H1 (cell line): ENCODE data around the gene LRRC74A. TPM values are rescaled to one million over a fixed set of nuclear protein-coding genes. Genes with fewer than 3 reads are reported as not detected.

Source experiments
- CTCF ChIA-PET: fragments of 300-600 bp; sonication (Branson Sonifier 250); formaldehyde crosslinking; loops from one replicate; lab custom pipeline; 2021; ENCODE audit not compliant: partially characterized antibody; lab: Charles Lee
- POLR2A ChIA-PET: fragments of 300-600 bp; sonication (Branson Sonifier 250); formaldehyde crosslinking; loops from one replicate; lab custom pipeline; 2021; ENCODE audit warnings: inconsistent platforms; ENCODE audit not compliant: partially characterized antibody; lab: Charles Lee
- DNase-seq, 2 experiments: peaks; one replicate each; pipeline versions ENCODE4 v3.0.0 to v3.0.0-alpha.2; 2010 to 2022; ENCODE audit warnings: low spot score in 2 of 2, low read depth in 1 of 2, mixed read lengths in 1 of 2
- FAIRE-seq: peaks from 2 replicates; lab custom pipeline; 2011; peaks lifted over from hg19 to GRCh38; lab: Jason Lieb, UNC
- H2AFZ ChIP-seq: 2 replicates; pipeline ENCODE4 v1.8.1; 2012; ENCODE audit warnings: low read length, inconsistent platforms
- H2AK5ac ChIP-seq: 2 replicates; pipeline ENCODE4 v1.6.1; 2013; ENCODE audit warnings: low read depth, low read length
- H2BK120ac ChIP-seq: replicated peaks from 2 replicates; pipeline ENCODE3; 2013; ENCODE audit warnings: low read depth, low read length, inconsistent platforms
- H2BK12ac ChIP-seq: 2 replicates; pipeline ENCODE4 v1.6.1; 2013; ENCODE audit warnings: low read depth, low read length
- H2BK15ac ChIP-seq: 2 replicates; pipeline ENCODE4 v1.6.1; 2013; ENCODE audit warnings: low read length
- H2BK20ac ChIP-seq: 2 replicates; pipeline ENCODE4 v1.6.1; 2013; ENCODE audit warnings: low read length
- H2BK5ac ChIP-seq: 2 replicates; pipeline ENCODE4 v1.6.1; 2013; ENCODE audit warnings: low read depth, low read length
- H3K14ac ChIP-seq: 2 replicates; pipeline ENCODE4 v1.6.1; 2013; ENCODE audit warnings: inconsistent platforms; ENCODE audit not compliant: insufficient read length
- H3K18ac ChIP-seq: 2 replicates; pipeline ENCODE4 v1.6.1; 2013; ENCODE audit warnings: low read length; ENCODE audit errors: extremely low read depth
- H3K23ac ChIP-seq: 2 replicates; pipeline ENCODE4 v1.6.1; 2013; ENCODE audit warnings: inconsistent platforms; ENCODE audit not compliant: insufficient read length
- H3K23me2 ChIP-seq: 2 replicates; pipeline ENCODE4 v1.6.1; 2013; ENCODE audit warnings: low read depth, low read length
- H3K27ac ChIP-seq: 2 replicates; pipeline ENCODE4 v1.6.1; 2011; ENCODE audit warnings: low read depth, low read length, inconsistent platforms
- H3K27me3 ChIP-seq, 4 experiments: replicated peaks in 1 of 4; 1 replicate in 1 of 4; 2 replicates in 3 of 4; pipeline versions ENCODE4 v1.6.1 to v1.8.1; 2011 to 2013; ENCODE audit warnings: low read length in 3 of 4, mild to moderate bottlenecking in 3 of 4, inconsistent platforms in 2 of 4, mixed read lengths in 2 of 4, moderate library complexity in 1 of 4; ENCODE audit not compliant: control insufficient read depth in 3 of 4, insufficient read depth in 3 of 4; ENCODE audit errors: extremely low read depth in 1 of 4
- H3K36me3 ChIP-seq, 4 experiments: 2 replicates each; pipeline versions ENCODE4 v1.6.1 to v1.8.1; 2011 to 2013; ENCODE audit warnings: mild to moderate bottlenecking in 4 of 4, low read length in 3 of 4, moderate library complexity in 2 of 4, control low read depth in 1 of 4, inconsistent platforms in 1 of 4; ENCODE audit not compliant: insufficient read depth in 4 of 4, control insufficient read depth in 2 of 4
- H3K4ac ChIP-seq: replicated peaks from 2 replicates; pipeline ENCODE3; 2013; ENCODE audit warnings: low read length, low read depth, mixed read lengths, inconsistent platforms; ENCODE audit not compliant: insufficient read length
- H3K4me1 ChIP-seq, 4 experiments: replicated peaks in 1 of 4; 1 replicate in 1 of 4; 2 replicates in 3 of 4; pipeline versions ENCODE4 v1.6.1 to v1.8.1; 2011 to 2013; ENCODE audit warnings: low read length in 3 of 4, inconsistent platforms in 2 of 4, mixed read lengths in 1 of 4; ENCODE audit not compliant: insufficient read depth in 4 of 4, control insufficient read depth in 3 of 4
- H3K4me2 ChIP-seq, 2 experiments: 2 replicates each; pipeline versions ENCODE4 v1.6.1 to v1.8.1; 2011 to 2013; ENCODE audit warnings: low read depth in 2 of 2, low read length in 2 of 2, control low read depth in 1 of 2, inconsistent platforms in 1 of 2, mild to moderate bottlenecking in 1 of 2; ENCODE audit not compliant: insufficient read depth in 1 of 2
- H3K4me3 ChIP-seq, 4 experiments: fragments of 200-600, 300-600 bp in 1 of 4; sonication (generic), shearing (Covaris generic), sonication (Bioruptor Twin) in 1 of 4; 2 replicates each; pipeline versions ENCODE4 v1.5.1 to v1.8.1; 2011 to 2016; ENCODE audit warnings: low read length in 4 of 4, low read depth in 3 of 4, control low read depth in 2 of 4, inconsistent platforms in 2 of 4, mild to moderate bottlenecking in 2 of 4, mixed read lengths in 1 of 4, moderate library complexity in 1 of 4; ENCODE audit not compliant: insufficient read depth in 2 of 4; ENCODE audit errors: extremely low read depth in 1 of 4
- H3K56ac ChIP-seq: replicated peaks from 2 replicates; pipeline ENCODE3; 2013; ENCODE audit warnings: low read depth, mild to moderate bottlenecking, mixed read lengths, low read length, inconsistent platforms; ENCODE audit not compliant: insufficient read length
- H3K79me1 ChIP-seq: 2 replicates; pipeline ENCODE4 v1.6.1; 2013; ENCODE audit warnings: low read depth, low read length, control low read depth
- H3K79me2 ChIP-seq, 2 experiments: 2 replicates each; pipeline versions ENCODE4 v1.6.1 to v1.8.1; 2012 to 2013; ENCODE audit warnings: low read length in 2 of 2, mild to moderate bottlenecking in 2 of 2, inconsistent platforms in 1 of 2; ENCODE audit not compliant: insufficient read depth in 2 of 2, control insufficient read depth in 1 of 2
- H3K9ac ChIP-seq, 4 experiments: replicated peaks in 1 of 4; 1 replicate in 1 of 4; 2 replicates in 3 of 4; pipeline versions ENCODE4 v1.6.1 to v1.8.1; 2011 to 2013; ENCODE audit warnings: low read depth in 3 of 4, low read length in 3 of 4, control low read depth in 2 of 4, mild to moderate bottlenecking in 2 of 4, moderate library complexity in 2 of 4, inconsistent platforms in 1 of 4; ENCODE audit errors: extremely low read depth in 1 of 4
- H3K9me3 ChIP-seq, 2 experiments: 2 replicates each; pipeline versions ENCODE4 v1.6.1 to v1.8.1; 2012 to 2013; ENCODE audit warnings: mild to moderate bottlenecking in 2 of 2, moderate library complexity in 2 of 2, control low read depth in 1 of 2, inconsistent platforms in 1 of 2, low read depth in 1 of 2, low read length in 1 of 2, mixed read lengths in 1 of 2; ENCODE audit not compliant: insufficient read depth in 2 of 2
- H4K20me1 ChIP-seq, 2 experiments: replicated peaks in 1 of 2; 2 replicates each; pipeline versions ENCODE3 to v1.8.1; 2011 to 2013; ENCODE audit warnings: inconsistent platforms in 2 of 2, low read length in 2 of 2, mild to moderate bottlenecking in 1 of 2; ENCODE audit not compliant: insufficient read depth in 2 of 2, control insufficient read depth in 1 of 2
- H4K5ac ChIP-seq: 2 replicates; pipeline ENCODE4 v1.6.1; 2013; ENCODE audit warnings: low read length, low read depth, mixed read lengths, inconsistent platforms; ENCODE audit not compliant: insufficient read length
- H4K8ac ChIP-seq: 2 replicates; pipeline ENCODE4 v1.8.0; 2013; ENCODE audit warnings: mild to moderate bottlenecking, moderate library complexity, low read length, inconsistent platforms; ENCODE audit not compliant: insufficient read depth; ENCODE audit errors: extremely low read depth
- H4K91ac ChIP-seq: replicated peaks from 2 replicates; pipeline ENCODE3; 2013; ENCODE audit warnings: low read length, mixed read lengths, inconsistent platforms; ENCODE audit not compliant: insufficient read length
- EZH2 ChIP-seq: fragments of 200-600 bp; sonication (generic); IDR thresholded peaks from 2 replicates; pipeline ENCODE4 v1.7.1; 2012; ENCODE audit warnings: low read depth, mild to moderate bottlenecking, moderate library complexity, low read length, inconsistent platforms; ENCODE audit not compliant: severe bottlenecking
- FOSL1 ChIP-seq: IDR thresholded peaks from 2 replicates; pipeline ENCODE4 v1.6.1; 2011; ENCODE audit warnings: mild to moderate bottlenecking, low read depth, low read length, moderate library complexity; ENCODE audit not compliant: insufficient read depth
- POU5F1 ChIP-seq: IDR thresholded peaks from 2 replicates; pipeline ENCODE4 v1.6.1; 2011; ENCODE audit warnings: low read depth, mild to moderate bottlenecking, low read length, moderate library complexity
- TAF1 ChIP-seq: IDR thresholded peaks from 2 replicates; pipeline ENCODE4 v1.6.1; 2011; ENCODE audit warnings: mild to moderate bottlenecking, low read depth, low read length
- USF2 ChIP-seq: IDR thresholded peaks from 2 replicates; pipeline ENCODE4 v1.6.1; 2011; ENCODE audit warnings: low read length, improper control_type of control experiment
- YY1 ChIP-seq: IDR thresholded peaks from 2 replicates; pipeline ENCODE4 v1.6.1; 2011; ENCODE audit warnings: low read depth, mild to moderate bottlenecking, low read length
- WGBS, 2 experiments: shearing (Covaris generic) in 1 of 2; methylation state at CpG; one replicate each; pipeline versions ENCODE4 v1.1.6 to v1.1.7; 2013 to 2015; ENCODE audit warnings: low lambda C conversion rate in 2 of 2, mixed read lengths in 2 of 2, inconsistent platforms in 1 of 2, low coverage in 1 of 2, missing lambda C conversion rate in 1 of 2; ENCODE audit not compliant: insufficient replicate concordance in 2 of 2, insufficient coverage in 1 of 2, insufficient read length in 1 of 2; ENCODE audit errors: extremely low coverage in 1 of 2, missing lambda C conversion rate in 1 of 2; 5-methylcytosine and 5-hydroxymethylcytosine counted together
- polyA plus RNA-seq, 7 experiments: library from polyadenylated mRNA; depleted of rRNA in 3 of 7; stranded (reverse) in 5 of 7; unstranded in 2 of 7; fragments of >200 nt in 5 of 7; fragments of 200-250 nt in 2 of 7; gene quantifications; 1 replicate in 5 of 7; 2 replicates in 1 of 7; 4 replicates in 1 of 7; pipeline versions ENCODE4 v1.2.1 to v1.2.3, GENCODE V29; 2011 to 2013; ENCODE audit warnings: missing spikeins in 2 of 7, mixed read lengths in 2 of 7
- total RNA-seq: library from RNA; stranded (reverse); fragmentation: NEBNext Ultra II Directional; extraction: Animal tissue kit (Norgen Biotek cat#: 25700); gene quantifications from 2 replicates; pipeline ENCODE4 v1.2.1, GENCODE V29; 2021

Gene LRRC74A
- total and polyA plus RNA-seq, 2 of the 8 experiments (the other 6 are each of a cell fraction or from before 2014, with no cell fraction given): not detected

GRCh38 chr14:76836029-76836630, 9.9 kb downstream of the LRRC74A start:
- H3K14ac ChIP-seq: no peak overlapping the region
- no peak overlapping the region for H3K4me2 ChIP-seq
- H3K36me3 ChIP-seq: no peaks in the 10 kb centered on the region
- H2BK12ac ChIP-seq: no peak overlapping the region
- no peak overlapping the region for H4K5ac ChIP-seq
- H2AFZ ChIP-seq: peak overlapping the region; percentile 42; the same call in 1 of the 2 replicates
- no peak overlapping the region for H2AK5ac ChIP-seq
- no peaks in the 10 kb centered on the region for H3K79me1 ChIP-seq
- no peak overlapping the region for H3K23ac ChIP-seq
- CTCF ChIA-PET: interaction anchor here (1.3 to 1.8 kb wide), 4 partner anchors 10 to 234 kb away, joined by 3 to 5 read pairs (median 4); no protein-coding TSS in a partner anchor
- TF ChIP-seq POU5F1 (no peak), FOSL1 (no peak), USF2 (no peak), YY1 (no peak), EZH2 (no peak), TAF1 (no peak)
- H2BK120ac ChIP-seq: no peak overlapping the region
- H2BK20ac ChIP-seq: no peak overlapping the region
- no peak overlapping the region for H2BK5ac ChIP-seq
- H3K79me2 ChIP-seq: no peaks in the 10 kb centered on the region
- H3K23me2 ChIP-seq: no peaks in the 10 kb centered on the region
- no peaks in the 10 kb centered on the region for H3K27me3 ChIP-seq
- no peak overlapping the region for H3K9ac ChIP-seq
- no peak overlapping the region for H2BK15ac ChIP-seq
- no peak overlapping the region for H3K4me3 ChIP-seq
- H3K9me3 ChIP-seq: no peaks in the 10 kb centered on the region
- no peak for DNase-seq
- peaks cover 0 to 3% (median 1%) of the 10 kb centered on the region in 4 experiments; a peak in 2 of 7 replicates for H3K4me1 ChIP-seq
- POLR2A ChIA-PET: no interaction called here
- no peak overlapping the region for H3K27ac ChIP-seq
- H4K91ac ChIP-seq: no peak overlapping the region
- WGBS, 2 experiments: 96% methylated on average over 13 of the region's 13 CpGs; no CpG with 5 or more reads in 1 of the 2 experiments
- H4K8ac ChIP-seq: no peak overlapping the region; the same call in 1 of the 2 replicates
- no peak for FAIRE-seq
- H3K18ac ChIP-seq: no peak overlapping the region
- H4K20me1 ChIP-seq: no peaks in the 10 kb centered on the region
- no peak overlapping the region for H3K4ac ChIP-seq
- H3K56ac ChIP-seq: no peak overlapping the region
